IMR-90 (cell line): ENCODE results near the gene LRRC56. TPM values are rescaled to one million over a fixed set of nuclear protein-coding genes. Genes with fewer than 3 reads are reported as not detected.

ENCODE experiments used
- ATAC-seq: fragments of 200-7000 bp; cut with Tn5 transposase; 2 replicates; pipeline ENCODE4 v1.9.1; 2020; ENCODE audit warnings: low read depth, mild to moderate bottlenecking, moderate library complexity
- BruUV-seq: library from RNA; stranded (reverse); fragments of 400-500 nt; replicated peaks from 2 replicates; lab custom pipeline; 2021; lab: Mats Ljungman, UMichigan
- CTCF ChIA-PET: fragments of 300-600 bp; formaldehyde crosslinking; extraction: SDS; loops from one replicate; lab custom pipeline; 2021; ENCODE audit warnings: antibody characterized with exemption; lab: Yijun Ruan, JAX
- POLR2A ChIA-PET: fragments of 300-600 bp; sonication (Branson Sonifier 250); formaldehyde crosslinking; loops from one replicate; lab custom pipeline; 2022; ENCODE audit warnings: antibody characterized with exemption; ENCODE audit not compliant: unreplicated experiment; lab: Charles Lee
- DNase-seq: peaks from one replicate; pipeline ENCODE4 v3.0.0; 2013
- H2AFZ ChIP-seq: replicated peaks from 2 replicates; pipeline ENCODE3; 2013; ENCODE audit warnings: low read length, mild to moderate bottlenecking; ENCODE audit not compliant: poor library complexity
- H2AK5ac ChIP-seq: 2 replicates; pipeline ENCODE4 v1.6.1; 2013; ENCODE audit warnings: low read depth, low read length, inconsistent platforms
- H2AK9ac ChIP-seq: replicated peaks from 2 replicates; pipeline ENCODE3; 2013; ENCODE audit warnings: mild to moderate bottlenecking, low read depth, low read length, moderate library complexity; ENCODE audit not compliant: poor library complexity
- H2BK120ac ChIP-seq: 2 replicates; pipeline ENCODE4 v1.6.1; 2013; ENCODE audit warnings: low read depth, low read length, inconsistent platforms
- H2BK15ac ChIP-seq: 3 replicates; pipeline ENCODE4 v1.6.1; 2013; ENCODE audit warnings: low read depth, low read length, inconsistent platforms
- H2BK20ac ChIP-seq: 2 replicates; pipeline ENCODE4 v1.6.1; 2013; ENCODE audit warnings: low read depth, mild to moderate bottlenecking, inconsistent platforms, low read length, moderate library complexity
- H2BK5ac ChIP-seq: 2 replicates; pipeline ENCODE4 v1.6.1; 2013; ENCODE audit warnings: mild to moderate bottlenecking, low read depth, low read length, inconsistent platforms; ENCODE audit not compliant: poor library complexity, severe bottlenecking
- H3K14ac ChIP-seq: replicated peaks from 2 replicates; pipeline ENCODE4 v1.6.1; 2013; ENCODE audit warnings: low read depth, low read length, inconsistent platforms
- H3K18ac ChIP-seq: 2 replicates; pipeline ENCODE4 v1.6.1; 2013; ENCODE audit warnings: low read depth, low read length, control low read depth
- H3K23ac ChIP-seq: 2 replicates; pipeline ENCODE4 v1.6.1; 2013; ENCODE audit warnings: low read depth, low read length, inconsistent platforms
- H3K27ac ChIP-seq: 2 replicates; pipeline ENCODE4 v1.5.1; 2013; ENCODE audit warnings: mild to moderate bottlenecking, control low read depth, low read length; ENCODE audit not compliant: insufficient read depth
- H3K27me3 ChIP-seq: 2 replicates; pipeline ENCODE4 v1.6.1; 2013; ENCODE audit warnings: low read length; ENCODE audit not compliant: control insufficient read depth, insufficient read depth
- H3K36me3 ChIP-seq: 2 replicates; pipeline ENCODE4 v1.6.1; 2013; ENCODE audit warnings: low read length, mixed read lengths; ENCODE audit not compliant: control insufficient read depth, insufficient read depth
- H3K4ac ChIP-seq: 2 replicates; pipeline ENCODE4 v1.6.1; 2013; ENCODE audit warnings: low read depth, low read length, inconsistent platforms
- H3K4me1 ChIP-seq: 2 replicates; pipeline ENCODE4 v1.6.1; 2013; ENCODE audit warnings: low read length, mixed read lengths; ENCODE audit not compliant: control insufficient read depth, insufficient read depth
- H3K4me2 ChIP-seq: 2 replicates; pipeline ENCODE4 v1.6.1; 2013; ENCODE audit warnings: low read depth, mild to moderate bottlenecking, control low read depth, low read length, moderate library complexity
- H3K4me3 ChIP-seq: 2 replicates; pipeline ENCODE4 v1.5.1; 2013; ENCODE audit warnings: low read depth, mild to moderate bottlenecking, control low read depth, low read length, moderate library complexity; ENCODE audit not compliant: insufficient read depth
- H3K56ac ChIP-seq: 2 replicates; pipeline ENCODE4 v1.6.1; 2013; ENCODE audit warnings: low read length, inconsistent platforms; ENCODE audit not compliant: insufficient read depth; ENCODE audit errors: extremely low read depth
- H3K79me1 ChIP-seq, 2 experiments: 2 replicates each; pipeline ENCODE4 v1.6.1; 2013; ENCODE audit warnings: low read length in 2 of 2, inconsistent platforms in 1 of 2, low read depth in 1 of 2
- H3K9ac ChIP-seq: 2 replicates; pipeline ENCODE4 v1.6.1; 2013; ENCODE audit warnings: low read depth, low read length, control low read depth
- H3K9me1 ChIP-seq: 2 replicates; pipeline ENCODE4 v1.6.1; 2013; ENCODE audit warnings: low read length, inconsistent platforms; ENCODE audit not compliant: insufficient read depth
- H3K9me3 ChIP-seq: 2 replicates; pipeline ENCODE4 v1.6.1; 2013; ENCODE audit warnings: low read length; ENCODE audit not compliant: control insufficient read depth, insufficient read depth
- H4K20me1 ChIP-seq: 2 replicates; pipeline ENCODE4 v1.6.1; 2013; ENCODE audit warnings: low read length, inconsistent platforms; ENCODE audit not compliant: insufficient read depth
- H4K5ac ChIP-seq: 2 replicates; pipeline ENCODE4 v1.6.1; 2013; ENCODE audit warnings: mild to moderate bottlenecking, low read depth, low read length, control low read depth
- H4K8ac ChIP-seq, 2 experiments: 2 replicates each; pipeline ENCODE4 v1.6.1; 2013; ENCODE audit warnings: low read depth in 2 of 2, low read length in 2 of 2, control low read depth in 1 of 2, inconsistent platforms in 1 of 2
- H4K91ac ChIP-seq: 2 replicates; pipeline ENCODE4 v1.6.1; 2013; ENCODE audit warnings: low read depth, low read length, inconsistent platforms; ENCODE audit not compliant: insufficient read depth
- BHLHE40 ChIP-seq: fragments of 150-350 bp; IDR thresholded peaks from 2 replicates; pipeline ENCODE4 v1.6.1; 2016; ENCODE audit warnings: mild to moderate bottlenecking, low read depth, low read length
- CEBPB ChIP-seq: IDR thresholded peaks from 2 replicates; pipeline ENCODE4 v1.6.1; 2012; ENCODE audit warnings: low read depth, low read length, improper control_type of control experiment
- CHD1 ChIP-seq: IDR thresholded peaks from 2 replicates; pipeline ENCODE4 v1.6.1; 2012; ENCODE audit warnings: low read depth, low read length, improper control_type of control experiment
- MAZ ChIP-seq: IDR thresholded peaks from 2 replicates; pipeline ENCODE4 v1.6.1; 2012; ENCODE audit warnings: low read depth, mild to moderate bottlenecking, low read length, improper control_type of control experiment, moderate library complexity, borderline replicate concordance
- NFE2L2 ChIP-seq: fragments of 150-350 bp; IDR thresholded peaks from 2 replicates; pipeline ENCODE4 v1.6.1; 2016; ENCODE audit warnings: low read depth, mild to moderate bottlenecking, low read length
- RAD21 ChIP-seq: IDR thresholded peaks from 2 replicates; pipeline ENCODE4 v1.6.1; 2012; ENCODE audit warnings: low read length, improper control_type of control experiment
- WGBS, 2 experiments: methylation state at CpG; one replicate each; pipeline versions ENCODE4 v1.1.5 to v1.1.7; 2013; ENCODE audit warnings: missing lambda C conversion rate in 2 of 2; ENCODE audit not compliant: insufficient read length in 1 of 2; ENCODE audit errors: extremely low coverage in 2 of 2; 5-methylcytosine and 5-hydroxymethylcytosine counted together
- dilution Hi-C: fragments of 300-500 bp; cut with HindIII; formaldehyde crosslinking; loops from one replicate; pipeline ENCODE4 v1.14.3; 2018; ENCODE audit warnings: low sequenced_read_pairs; ENCODE audit not compliant: unreplicated experiment
- in situ Hi-C: fragments of 300-500 bp; cut with MboI; formaldehyde crosslinking; loops from 3 replicates; pipeline ENCODE4 v1.14.3; 2019; ENCODE audit warnings: low sequenced_read_pairs, inconsistent platforms, mixed read lengths
- intact Hi-C: fragments of 100-400 bp; cut with micrococcal nuclease; formaldehyde crosslinking; loops from 2 replicates; pipeline ENCODE4 v1.10.0; 2022
- polyA plus RNA-seq, 3 experiments: library from polyadenylated mRNA; depleted of rRNA; stranded (reverse); fragments of >200 nt; gene quantifications; 2 replicates each; pipeline ENCODE4 v1.2.3, GENCODE V29; 2012; ENCODE audit warnings: low replicate concordance in 1 of 3
- total RNA-seq: library from RNA; depleted of rRNA; stranded (reverse); fragments of >200 nt; gene quantifications from 2 replicates; pipeline ENCODE4 v1.2.3, GENCODE V29; 2012

The LRRC56 gene
- total and polyA plus RNA-seq, 2 of the 4 experiments (the other 2 are of a cell fraction), result 0.36 to 1.3 TPM

DNA sequence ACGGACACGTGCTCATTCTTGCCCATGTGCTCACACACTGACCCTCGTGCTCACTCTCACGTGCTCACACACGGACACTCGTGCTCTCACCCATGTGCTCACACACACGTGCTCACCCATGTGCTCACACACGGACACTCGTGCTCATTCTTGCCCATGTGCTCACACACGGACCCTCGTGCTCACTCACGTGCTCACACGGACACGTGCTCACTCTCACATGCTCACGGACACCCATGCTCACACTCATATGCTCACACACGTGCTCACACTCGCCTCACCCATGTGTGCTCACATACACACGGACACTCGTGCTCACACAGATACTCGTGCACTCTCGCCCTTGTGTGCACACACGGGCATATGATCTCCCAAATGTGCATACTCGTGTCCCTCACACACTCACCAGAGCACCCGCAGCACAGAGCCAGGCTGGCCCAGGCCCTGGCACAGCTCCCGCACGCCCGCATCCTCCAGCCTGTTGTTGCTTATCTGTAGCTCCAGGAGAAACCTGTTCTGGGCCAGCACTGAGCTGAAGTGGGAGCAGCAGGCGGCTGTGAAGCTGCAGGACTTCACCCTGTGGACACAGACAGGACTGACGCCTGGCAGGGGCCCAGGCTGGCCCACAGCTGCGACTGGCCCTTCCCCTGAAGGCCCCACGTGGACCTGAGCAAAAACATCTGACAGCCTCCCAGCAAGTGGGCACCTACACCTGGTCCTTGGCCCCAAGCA lies 39.6 kb upstream of the LRRC56 start:
- no peaks in the 10 kb centered on the region for H3K4me1 ChIP-seq
- H3K27me3 ChIP-seq, result no peaks in the 10 kb centered on the region
- ATAC-seq, result no peak
- peaks cover 23% of the 10 kb centered on the region for H4K20me1 ChIP-seq
- H2AK9ac ChIP-seq, result peak overlapping the region; percentile 42
- TF ChIP-seq RAD21 (no peak), CEBPB (no peak), BHLHE40 (no peak), NFE2L2 (no peak), CHD1 (no peak), MAZ (no peak)
- H3K4me3 ChIP-seq, result no peak overlapping the region
- H2AFZ ChIP-seq, result peak overlapping the region; percentile 41
- no peak overlapping the region for H3K14ac ChIP-seq
- peaks cover 2% of the 10 kb centered on the region; the same call in 1 of the 2 replicates for H3K9me3 ChIP-seq
- no peak overlapping the region for H3K23ac ChIP-seq
- no peak overlapping the region for H2BK5ac ChIP-seq
- intact Hi-C loops, result no loop called here
- H3K27ac ChIP-seq, result no peak overlapping the region
- in situ Hi-C loops, result no loop called here
- no peak overlapping the region for H4K91ac ChIP-seq
- dilution Hi-C loops, result no loop called here
- H3K79me1 ChIP-seq, result peaks cover 18 to 57% of the 10 kb centered on the region in 2 experiments
- H4K8ac ChIP-seq, result no peak overlapping the region
- WGBS, 2 experiments, result 98% methylated on average over 27 of the region's 31 CpGs; no CpG with 5 or more reads in 1 of the 2 experiments
- no peak overlapping the region for H3K18ac ChIP-seq
- peaks cover 75% of the 10 kb centered on the region for H3K36me3 ChIP-seq
- H3K56ac ChIP-seq, result no peak overlapping the region
- BruUV-seq, result no TSS peak
- H2BK20ac ChIP-seq, result no peak overlapping the region
- ChIA-PET POLR2A (no interaction called here), CTCF (no interaction called here)
- H2BK15ac ChIP-seq, result no peak overlapping the region
- H2BK120ac ChIP-seq, result no peak overlapping the region
- peaks cover 10% of the 10 kb centered on the region for H3K9me1 ChIP-seq
- H2AK5ac ChIP-seq, result no peak overlapping the region
- H4K5ac ChIP-seq, result no peak overlapping the region
- H3K4me2 ChIP-seq, result no peak overlapping the region
- H3K9ac ChIP-seq, result no peak overlapping the region
- H3K4ac ChIP-seq, result no peak overlapping the region
- no peak for DNase-seq
